IMR-90 (cell line): Measurements from ENCODE around the gene ENOX1. TPM values are rescaled to one million over a fixed set of nuclear protein-coding genes. Genes with fewer than 3 reads are reported as not detected.

Source experiments
- ATAC-seq: fragments of 200-7000 bp; cut with Tn5 transposase; 2 replicates; pipeline ENCODE4 v1.9.1; 2020; ENCODE audit warnings: low read depth, mild to moderate bottlenecking, moderate library complexity
- BruUV-seq: library from RNA; stranded (reverse); fragments of 400-500 nt; replicated peaks from 2 replicates; lab custom pipeline; 2021; lab: Mats Ljungman, UMichigan
- CTCF ChIA-PET: fragments of 300-600 bp; formaldehyde crosslinking; extraction: SDS; loops from one replicate; lab custom pipeline; 2021; ENCODE audit warnings: antibody characterized with exemption; lab: Yijun Ruan, JAX
- POLR2A ChIA-PET: fragments of 300-600 bp; sonication (Branson Sonifier 250); formaldehyde crosslinking; loops from one replicate; lab custom pipeline; 2022; ENCODE audit warnings: antibody characterized with exemption; ENCODE audit not compliant: unreplicated experiment; lab: Charles Lee
- DNase-seq: peaks from one replicate; pipeline ENCODE4 v3.0.0; 2013
- H2AFZ ChIP-seq: replicated peaks from 2 replicates; pipeline ENCODE3; 2013; ENCODE audit warnings: low read length, mild to moderate bottlenecking; ENCODE audit not compliant: poor library complexity
- H2AK5ac ChIP-seq: 2 replicates; pipeline ENCODE4 v1.6.1; 2013; ENCODE audit warnings: low read depth, low read length, inconsistent platforms
- H2AK9ac ChIP-seq: replicated peaks from 2 replicates; pipeline ENCODE3; 2013; ENCODE audit warnings: mild to moderate bottlenecking, low read depth, low read length, moderate library complexity; ENCODE audit not compliant: poor library complexity
- H2BK120ac ChIP-seq: 2 replicates; pipeline ENCODE4 v1.6.1; 2013; ENCODE audit warnings: low read depth, low read length, inconsistent platforms
- H2BK15ac ChIP-seq: 3 replicates; pipeline ENCODE4 v1.6.1; 2013; ENCODE audit warnings: low read depth, low read length, inconsistent platforms
- H2BK20ac ChIP-seq: 2 replicates; pipeline ENCODE4 v1.6.1; 2013; ENCODE audit warnings: low read depth, mild to moderate bottlenecking, inconsistent platforms, low read length, moderate library complexity
- H2BK5ac ChIP-seq: 2 replicates; pipeline ENCODE4 v1.6.1; 2013; ENCODE audit warnings: mild to moderate bottlenecking, low read depth, low read length, inconsistent platforms; ENCODE audit not compliant: poor library complexity, severe bottlenecking
- H3K14ac ChIP-seq: replicated peaks from 2 replicates; pipeline ENCODE4 v1.6.1; 2013; ENCODE audit warnings: low read depth, low read length, inconsistent platforms
- H3K18ac ChIP-seq: 2 replicates; pipeline ENCODE4 v1.6.1; 2013; ENCODE audit warnings: low read depth, low read length, control low read depth
- H3K23ac ChIP-seq: 2 replicates; pipeline ENCODE4 v1.6.1; 2013; ENCODE audit warnings: low read depth, low read length, inconsistent platforms
- H3K27ac ChIP-seq: 2 replicates; pipeline ENCODE4 v1.5.1; 2013; ENCODE audit warnings: mild to moderate bottlenecking, control low read depth, low read length; ENCODE audit not compliant: insufficient read depth
- H3K27me3 ChIP-seq: 2 replicates; pipeline ENCODE4 v1.6.1; 2013; ENCODE audit warnings: low read length; ENCODE audit not compliant: control insufficient read depth, insufficient read depth
- H3K36me3 ChIP-seq: 2 replicates; pipeline ENCODE4 v1.6.1; 2013; ENCODE audit warnings: low read length, mixed read lengths; ENCODE audit not compliant: control insufficient read depth, insufficient read depth
- H3K4ac ChIP-seq: 2 replicates; pipeline ENCODE4 v1.6.1; 2013; ENCODE audit warnings: low read depth, low read length, inconsistent platforms
- H3K4me1 ChIP-seq: 2 replicates; pipeline ENCODE4 v1.6.1; 2013; ENCODE audit warnings: low read length, mixed read lengths; ENCODE audit not compliant: control insufficient read depth, insufficient read depth
- H3K4me2 ChIP-seq: 2 replicates; pipeline ENCODE4 v1.6.1; 2013; ENCODE audit warnings: low read depth, mild to moderate bottlenecking, control low read depth, low read length, moderate library complexity
- H3K4me3 ChIP-seq: 2 replicates; pipeline ENCODE4 v1.5.1; 2013; ENCODE audit warnings: low read depth, mild to moderate bottlenecking, control low read depth, low read length, moderate library complexity; ENCODE audit not compliant: insufficient read depth
- H3K56ac ChIP-seq: 2 replicates; pipeline ENCODE4 v1.6.1; 2013; ENCODE audit warnings: low read length, inconsistent platforms; ENCODE audit not compliant: insufficient read depth; ENCODE audit errors: extremely low read depth
- H3K79me1 ChIP-seq, 2 experiments: 2 replicates each; pipeline ENCODE4 v1.6.1; 2013; ENCODE audit warnings: low read length in 2 of 2, inconsistent platforms in 1 of 2, low read depth in 1 of 2
- H3K9ac ChIP-seq: 2 replicates; pipeline ENCODE4 v1.6.1; 2013; ENCODE audit warnings: low read depth, low read length, control low read depth
- H3K9me1 ChIP-seq: 2 replicates; pipeline ENCODE4 v1.6.1; 2013; ENCODE audit warnings: low read length, inconsistent platforms; ENCODE audit not compliant: insufficient read depth
- H3K9me3 ChIP-seq: 2 replicates; pipeline ENCODE4 v1.6.1; 2013; ENCODE audit warnings: low read length; ENCODE audit not compliant: control insufficient read depth, insufficient read depth
- H4K20me1 ChIP-seq: 2 replicates; pipeline ENCODE4 v1.6.1; 2013; ENCODE audit warnings: low read length, inconsistent platforms; ENCODE audit not compliant: insufficient read depth
- H4K5ac ChIP-seq: 2 replicates; pipeline ENCODE4 v1.6.1; 2013; ENCODE audit warnings: mild to moderate bottlenecking, low read depth, low read length, control low read depth
- H4K8ac ChIP-seq, 2 experiments: 2 replicates each; pipeline ENCODE4 v1.6.1; 2013; ENCODE audit warnings: low read depth in 2 of 2, low read length in 2 of 2, control low read depth in 1 of 2, inconsistent platforms in 1 of 2
- H4K91ac ChIP-seq: 2 replicates; pipeline ENCODE4 v1.6.1; 2013; ENCODE audit warnings: low read depth, low read length, inconsistent platforms; ENCODE audit not compliant: insufficient read depth
- CEBPB ChIP-seq: IDR thresholded peaks from 2 replicates; pipeline ENCODE4 v1.6.1; 2012; ENCODE audit warnings: low read depth, low read length, improper control_type of control experiment
- CHD1 ChIP-seq: IDR thresholded peaks from 2 replicates; pipeline ENCODE4 v1.6.1; 2012; ENCODE audit warnings: low read depth, low read length, improper control_type of control experiment
- ELK1 ChIP-seq: fragments of 150-350 bp; IDR thresholded peaks from 2 replicates; pipeline ENCODE4 v1.6.1; 2016; ENCODE audit warnings: low read depth, mild to moderate bottlenecking, low read length, moderate library complexity, borderline replicate concordance
- FOS ChIP-seq: fragments of 150-350 bp; IDR thresholded peaks from 2 replicates; pipeline ENCODE4 v1.6.1; 2016; ENCODE audit warnings: low read depth, low read length
- MAFK ChIP-seq: IDR thresholded peaks from 2 replicates; pipeline ENCODE4 v1.6.1; 2012; ENCODE audit warnings: low read depth, low read length, improper control_type of control experiment
- MAZ ChIP-seq: IDR thresholded peaks from 2 replicates; pipeline ENCODE4 v1.6.1; 2012; ENCODE audit warnings: low read depth, mild to moderate bottlenecking, low read length, improper control_type of control experiment, moderate library complexity, borderline replicate concordance
- MXI1 ChIP-seq: IDR thresholded peaks from 2 replicates; pipeline ENCODE4 v1.6.1; 2012; ENCODE audit warnings: low read depth, mild to moderate bottlenecking, low read length, moderate library complexity, borderline replicate concordance
- POLR2A ChIP-seq: IDR thresholded peaks from 2 replicates; pipeline ENCODE4 v1.6.1; 2012; ENCODE audit warnings: mild to moderate bottlenecking, low read depth, low read length
- RCOR1 ChIP-seq: IDR thresholded peaks from 2 replicates; pipeline ENCODE4 v1.6.1; 2012; ENCODE audit warnings: mild to moderate bottlenecking, low read length, improper control_type of control experiment; ENCODE audit not compliant: insufficient replicate concordance
- RFX5 ChIP-seq: IDR thresholded peaks from 2 replicates; pipeline ENCODE4 v1.8.0; 2012; ENCODE audit warnings: low read depth, mild to moderate bottlenecking, low read length, moderate library complexity
- WGBS, 2 experiments: methylation state at CpG; one replicate each; pipeline versions ENCODE4 v1.1.5 to v1.1.7; 2013; ENCODE audit warnings: missing lambda C conversion rate in 2 of 2; ENCODE audit not compliant: insufficient read length in 1 of 2; ENCODE audit errors: extremely low coverage in 2 of 2; 5-methylcytosine and 5-hydroxymethylcytosine counted together
- dilution Hi-C: fragments of 300-500 bp; cut with HindIII; formaldehyde crosslinking; loops from one replicate; pipeline ENCODE4 v1.14.3; 2018; ENCODE audit warnings: low sequenced_read_pairs; ENCODE audit not compliant: unreplicated experiment
- in situ Hi-C: fragments of 300-500 bp; cut with MboI; formaldehyde crosslinking; loops from 3 replicates; pipeline ENCODE4 v1.14.3; 2019; ENCODE audit warnings: low sequenced_read_pairs, inconsistent platforms, mixed read lengths
- intact Hi-C: fragments of 100-400 bp; cut with micrococcal nuclease; formaldehyde crosslinking; loops from 2 replicates; pipeline ENCODE4 v1.10.0; 2022
- polyA plus RNA-seq, 3 experiments: library from polyadenylated mRNA; depleted of rRNA; stranded (reverse); fragments of >200 nt; gene quantifications; 2 replicates each; pipeline ENCODE4 v1.2.3, GENCODE V29; 2012; ENCODE audit warnings: low replicate concordance in 1 of 3
- total RNA-seq: library from RNA; depleted of rRNA; stranded (reverse); fragments of >200 nt; gene quantifications from 2 replicates; pipeline ENCODE4 v1.2.3, GENCODE V29; 2012

ENOX1 gene
- total and polyA plus RNA-seq, 2 of the 4 experiments (the other 2 are of a cell fraction), result 0.99 to 1.3 TPM

- TF ChIP-seq MXI1 (0 out of 2 replicates have a peak, but pooled peaks have one; percentile 49), MAZ (peak; percentile 43; the same call in 1 of the 2 replicates), RFX5 (no peak)
Observed at GRCh38 chr13:43786766-43787517, at the start of gene ENOX1 (continued).

- Histone ChIP-seq H3K23ac (no peak overlapping the region), H3K4me3 (no peak overlapping the region), H3K4me1 (no peaks in the 10 kb centered on the region; the same call in 1 of the 2 replicates), H4K5ac (no peak overlapping the region), H2BK15ac (no peak overlapping the region), H4K20me1 (no peaks in the 10 kb centered on the region), H3K9ac (no peak overlapping the region), H3K27me3 (no peaks in the 10 kb centered on the region), H3K56ac (no peak overlapping the region), H2AFZ (no peak overlapping the region), H4K8ac (no peak overlapping the region), H2AK9ac (no peak overlapping the region), H4K91ac (no peak overlapping the region), H2BK20ac (no peak overlapping the region), H2AK5ac (no peak overlapping the region), H3K18ac (no peak overlapping the region), H3K79me1 (no peaks in the 10 kb centered on the region), H2BK5ac (no peak overlapping the region), H2BK120ac (no peak overlapping the region), H3K4me2 (no peak overlapping the region), H3K9me1 (no peaks in the 10 kb centered on the region), H3K9me3 (no peaks in the 10 kb centered on the region), H3K14ac (no peak overlapping the region), H3K36me3 (no peaks in the 10 kb centered on the region), H3K27ac (no peak overlapping the region), H3K4ac (no peak overlapping the region)
- in situ Hi-C loops (no loop called here), dilution Hi-C loops (no loop called here), intact Hi-C loops (no loop called here)
- DNase-seq, result peak; percentile 61
- WGBS, 2 experiments, result no CpG with 5 or more reads among the region's 2 CpGs
- POLR2A ChIA-PET, result no interaction called here
- CTCF ChIA-PET, result no interaction called here
- no peak for TF ChIP-seq CHD1
- TF ChIP-seq MAFK, result no peak
- TF ChIP-seq ELK1, result no peak
- no peak for TF ChIP-seq POLR2A
- TF ChIP-seq CEBPB, result peak; percentile 30; the same call in 1 of the 2 replicates
- no peak for TF ChIP-seq FOS
- no peak for TF ChIP-seq RCOR1
- BruUV-seq, result no TSS peak
- peak; percentile 42; the same call in 1 of the 2 replicates for ATAC-seq
Observed at GRCh38 chr13:43835701-43836100, 48.9 kb upstream of the ENOX1 start.
